Progenitor cell of endocrine pancreas (in vitro differentiated cells): ENCODE measurements around the gene SLC7A14. TPM values are rescaled to one million over a fixed set of nuclear protein-coding genes. Genes with fewer than 3 reads are reported as not detected.
A peak's percentile ranks its signal among the peaks of the same experiment; 100 is the strongest.

Source experiments
- DNase-seq: peaks from one replicate; pipeline ENCODE4 v3.0.0; 2021; ENCODE audit warnings: low spot score; ENCODE audit not compliant: unreplicated experiment
- H3K27ac Mint-ChIP-seq: 2 replicates; pipeline ENCODE4 v1.8.0; 2021; ENCODE audit warnings: mild to moderate bottlenecking, moderate library complexity, mixed read lengths
- H3K27me3 Mint-ChIP-seq: 2 replicates; pipeline ENCODE4 v1.8.0; 2021; ENCODE audit warnings: mixed read lengths
- H3K36me3 Mint-ChIP-seq: 2 replicates; pipeline ENCODE4 v1.8.0; 2022; ENCODE audit warnings: mixed read lengths; ENCODE audit not compliant: insufficient read depth
- H3K4me1 Mint-ChIP-seq: 2 replicates; pipeline ENCODE4 v1.8.0; 2021; ENCODE audit warnings: low read depth, mixed read lengths
- H3K4me3 Mint-ChIP-seq: 2 replicates; pipeline ENCODE4 v1.8.0; 2021; ENCODE audit warnings: low read depth, mild to moderate bottlenecking, moderate library complexity, mixed read lengths
- H3K9me3 Mint-ChIP-seq: 2 replicates; pipeline ENCODE4 v1.8.0; 2021; ENCODE audit warnings: low read depth, mixed read lengths
- CTCF ChIP-seq: fragments of 200-600 bp; sonication (generic); IDR thresholded peaks from one replicate; pipeline ENCODE4 v1.5.0; 2021; ENCODE audit warnings: antibody characterized with exemption, mild to moderate bottlenecking; ENCODE audit not compliant: unreplicated experiment
- long read RNA-seq: library from polyadenylated mRNA; unstranded; transcript quantifications from one replicate; pipeline ENCODE4 v2.0.0, GENCODE V29; 2020
- total RNA-seq: library from RNA; stranded (reverse); gene quantifications from 2 replicates; pipeline ENCODE4 v1.2.1, GENCODE V29; 2021

The SLC7A14 gene
- 0.93 and 1.2 TPM in 2 replicates for total RNA-seq
- long read RNA-seq, full-length matches to known transcripts = 5 of 7 reads
- long read RNA-seq, partial matches to known transcripts = 1 of 7 reads
- long read RNA-seq, other reads (novel, unspliced or antisense) = 1 of 7 reads

GRCh38 chr3:170585937-170586310 lies at the start of gene SLC7A14:
SLC7A14 (minus strand) TSS chr3:170586075; CDS start chr3:170526936, 59,139 bp downstream.
- TF ChIP-seq CTCF = no peak
- H3K4me3 Mint-ChIP-seq = peak within 1 kb of the TSS; percentile 64
- H3K27me3 Mint-ChIP-seq = peaks cover 57% of the 10 kb centered on the region
- H3K9me3 Mint-ChIP-seq = no peaks in the 10 kb centered on the region
- H3K27ac Mint-ChIP-seq = no peak within 1 kb of the TSS
- no peaks in the 10 kb centered on the region for H3K36me3 Mint-ChIP-seq
- DNase-seq = no peak
- H3K4me1 Mint-ChIP-seq = peaks cover 17% of the 10 kb centered on the region

- Mint-ChIP-seq H3K36me3 (no peaks in the 10 kb centered on the region), H3K4me3 (no peak overlapping the region), H3K27ac (no peak overlapping the region), H3K9me3 (no peaks in the 10 kb centered on the region), H3K4me1 (peaks cover 1% of the 10 kb centered on the region), H3K27me3 (peaks cover 8% of the 10 kb centered on the region)
- no peak for DNase-seq
- TF ChIP-seq CTCF = no peak
These were observed 49.5 kb upstream of the SLC7A14 start for GRCh38 chr3:170635385-170635735.

- no peak for TF ChIP-seq CTCF
- no peak for DNase-seq
- peaks cover 8% of the 10 kb centered on the region for H3K27me3 Mint-ChIP-seq
- no peak overlapping the region for H3K27ac Mint-ChIP-seq
- peaks cover 1% of the 10 kb centered on the region for H3K4me1 Mint-ChIP-seq
- no peaks in the 10 kb centered on the region for H3K36me3 Mint-ChIP-seq
- H3K4me3 Mint-ChIP-seq = no peak overlapping the region
- no peaks in the 10 kb centered on the region for H3K9me3 Mint-ChIP-seq
These were observed 48.9 kb upstream of the SLC7A14 start for GRCh38 chr3:170634663-170635384.

- Mint-ChIP-seq H3K36me3 (no peaks in the 10 kb centered on the region), H3K9me3 (no peaks in the 10 kb centered on the region), H3K27ac (no peak overlapping the region), H3K4me1 (peaks cover 1% of the 10 kb centered on the region), H3K4me3 (no peak overlapping the region), H3K27me3 (peaks cover 16% of the 10 kb centered on the region)
- no peak for TF ChIP-seq CTCF
- no peak for DNase-seq
These were observed 47.7 kb upstream of the SLC7A14 start for GRCh38 chr3:170633573-170633972.

GRCh38 chr3:170632780-170633179 lies 46.9 kb upstream of the SLC7A14 start:
- no peaks in the 10 kb centered on the region for H3K36me3 Mint-ChIP-seq
- H3K4me3 Mint-ChIP-seq = no peak overlapping the region
- no peak overlapping the region for H3K27ac Mint-ChIP-seq
- TF ChIP-seq CTCF = no peak
- H3K9me3 Mint-ChIP-seq = no peaks in the 10 kb centered on the region
- peaks cover 1% of the 10 kb centered on the region for H3K4me1 Mint-ChIP-seq
- no peak for DNase-seq
- peaks cover 16% of the 10 kb centered on the region for H3K27me3 Mint-ChIP-seq
